IMR-90 (cell line): ENCODE measurements around the gene CASTOR1. TPM values are rescaled to one million over a fixed set of nuclear protein-coding genes. Genes with fewer than 3 reads are reported as not detected.

Source experiments
- ATAC-seq: fragments of 200-7000 bp; cut with Tn5 transposase; 2 replicates; pipeline ENCODE4 v1.9.1; 2020; ENCODE audit warnings: low read depth, mild to moderate bottlenecking, moderate library complexity
- BruUV-seq: library from RNA; stranded (reverse); fragments of 400-500 nt; replicated peaks from 2 replicates; lab custom pipeline; 2021; lab: Mats Ljungman, UMichigan
- CTCF ChIA-PET: fragments of 300-600 bp; formaldehyde crosslinking; extraction: SDS; loops from one replicate; lab custom pipeline; 2021; ENCODE audit warnings: antibody characterized with exemption; lab: Yijun Ruan, JAX
- POLR2A ChIA-PET: fragments of 300-600 bp; sonication (Branson Sonifier 250); formaldehyde crosslinking; loops from one replicate; lab custom pipeline; 2022; ENCODE audit warnings: antibody characterized with exemption; ENCODE audit not compliant: unreplicated experiment; lab: Charles Lee
- DNase-seq: peaks from one replicate; pipeline ENCODE4 v3.0.0; 2013
- H2AFZ ChIP-seq: replicated peaks from 2 replicates; pipeline ENCODE3; 2013; ENCODE audit warnings: low read length, mild to moderate bottlenecking; ENCODE audit not compliant: poor library complexity
- H2AK5ac ChIP-seq: 2 replicates; pipeline ENCODE4 v1.6.1; 2013; ENCODE audit warnings: low read depth, low read length, inconsistent platforms
- H2AK9ac ChIP-seq: replicated peaks from 2 replicates; pipeline ENCODE3; 2013; ENCODE audit warnings: mild to moderate bottlenecking, low read depth, low read length, moderate library complexity; ENCODE audit not compliant: poor library complexity
- H2BK120ac ChIP-seq: 2 replicates; pipeline ENCODE4 v1.6.1; 2013; ENCODE audit warnings: low read depth, low read length, inconsistent platforms
- H2BK15ac ChIP-seq: 3 replicates; pipeline ENCODE4 v1.6.1; 2013; ENCODE audit warnings: low read depth, low read length, inconsistent platforms
- H2BK20ac ChIP-seq: 2 replicates; pipeline ENCODE4 v1.6.1; 2013; ENCODE audit warnings: low read depth, mild to moderate bottlenecking, inconsistent platforms, low read length, moderate library complexity
- H2BK5ac ChIP-seq: 2 replicates; pipeline ENCODE4 v1.6.1; 2013; ENCODE audit warnings: mild to moderate bottlenecking, low read depth, low read length, inconsistent platforms; ENCODE audit not compliant: poor library complexity, severe bottlenecking
- H3K14ac ChIP-seq: replicated peaks from 2 replicates; pipeline ENCODE4 v1.6.1; 2013; ENCODE audit warnings: low read depth, low read length, inconsistent platforms
- H3K18ac ChIP-seq: 2 replicates; pipeline ENCODE4 v1.6.1; 2013; ENCODE audit warnings: low read depth, low read length, control low read depth
- H3K23ac ChIP-seq: 2 replicates; pipeline ENCODE4 v1.6.1; 2013; ENCODE audit warnings: low read depth, low read length, inconsistent platforms
- H3K27ac ChIP-seq: 2 replicates; pipeline ENCODE4 v1.5.1; 2013; ENCODE audit warnings: mild to moderate bottlenecking, control low read depth, low read length; ENCODE audit not compliant: insufficient read depth
- H3K27me3 ChIP-seq: 2 replicates; pipeline ENCODE4 v1.6.1; 2013; ENCODE audit warnings: low read length; ENCODE audit not compliant: control insufficient read depth, insufficient read depth
- H3K36me3 ChIP-seq: 2 replicates; pipeline ENCODE4 v1.6.1; 2013; ENCODE audit warnings: low read length, mixed read lengths; ENCODE audit not compliant: control insufficient read depth, insufficient read depth
- H3K4ac ChIP-seq: 2 replicates; pipeline ENCODE4 v1.6.1; 2013; ENCODE audit warnings: low read depth, low read length, inconsistent platforms
- H3K4me1 ChIP-seq: 2 replicates; pipeline ENCODE4 v1.6.1; 2013; ENCODE audit warnings: low read length, mixed read lengths; ENCODE audit not compliant: control insufficient read depth, insufficient read depth
- H3K4me2 ChIP-seq: 2 replicates; pipeline ENCODE4 v1.6.1; 2013; ENCODE audit warnings: low read depth, mild to moderate bottlenecking, control low read depth, low read length, moderate library complexity
- H3K4me3 ChIP-seq: 2 replicates; pipeline ENCODE4 v1.5.1; 2013; ENCODE audit warnings: low read depth, mild to moderate bottlenecking, control low read depth, low read length, moderate library complexity; ENCODE audit not compliant: insufficient read depth
- H3K56ac ChIP-seq: 2 replicates; pipeline ENCODE4 v1.6.1; 2013; ENCODE audit warnings: low read length, inconsistent platforms; ENCODE audit not compliant: insufficient read depth; ENCODE audit errors: extremely low read depth
- H3K79me1 ChIP-seq, 2 experiments: 2 replicates each; pipeline ENCODE4 v1.6.1; 2013; ENCODE audit warnings: low read length in 2 of 2, inconsistent platforms in 1 of 2, low read depth in 1 of 2
- H3K9ac ChIP-seq: 2 replicates; pipeline ENCODE4 v1.6.1; 2013; ENCODE audit warnings: low read depth, low read length, control low read depth
- H3K9me1 ChIP-seq: 2 replicates; pipeline ENCODE4 v1.6.1; 2013; ENCODE audit warnings: low read length, inconsistent platforms; ENCODE audit not compliant: insufficient read depth
- H3K9me3 ChIP-seq: 2 replicates; pipeline ENCODE4 v1.6.1; 2013; ENCODE audit warnings: low read length; ENCODE audit not compliant: control insufficient read depth, insufficient read depth
- H4K20me1 ChIP-seq: 2 replicates; pipeline ENCODE4 v1.6.1; 2013; ENCODE audit warnings: low read length, inconsistent platforms; ENCODE audit not compliant: insufficient read depth
- H4K5ac ChIP-seq: 2 replicates; pipeline ENCODE4 v1.6.1; 2013; ENCODE audit warnings: mild to moderate bottlenecking, low read depth, low read length, control low read depth
- H4K8ac ChIP-seq, 2 experiments: 2 replicates each; pipeline ENCODE4 v1.6.1; 2013; ENCODE audit warnings: low read depth in 2 of 2, low read length in 2 of 2, control low read depth in 1 of 2, inconsistent platforms in 1 of 2
- H4K91ac ChIP-seq: 2 replicates; pipeline ENCODE4 v1.6.1; 2013; ENCODE audit warnings: low read depth, low read length, inconsistent platforms; ENCODE audit not compliant: insufficient read depth
- BHLHE40 ChIP-seq: fragments of 150-350 bp; IDR thresholded peaks from 2 replicates; pipeline ENCODE4 v1.6.1; 2016; ENCODE audit warnings: mild to moderate bottlenecking, low read depth, low read length
- CEBPB ChIP-seq: IDR thresholded peaks from 2 replicates; pipeline ENCODE4 v1.6.1; 2012; ENCODE audit warnings: low read depth, low read length, improper control_type of control experiment
- FOS ChIP-seq: fragments of 150-350 bp; IDR thresholded peaks from 2 replicates; pipeline ENCODE4 v1.6.1; 2016; ENCODE audit warnings: low read depth, low read length
- RAD21 ChIP-seq: IDR thresholded peaks from 2 replicates; pipeline ENCODE4 v1.6.1; 2012; ENCODE audit warnings: low read length, improper control_type of control experiment
- WGBS, 2 experiments: methylation state at CpG; one replicate each; pipeline versions ENCODE4 v1.1.5 to v1.1.7; 2013; ENCODE audit warnings: missing lambda C conversion rate in 2 of 2; ENCODE audit not compliant: insufficient read length in 1 of 2; ENCODE audit errors: extremely low coverage in 2 of 2; 5-methylcytosine and 5-hydroxymethylcytosine counted together
- dilution Hi-C: fragments of 300-500 bp; cut with HindIII; formaldehyde crosslinking; loops from one replicate; pipeline ENCODE4 v1.14.3; 2018; ENCODE audit warnings: low sequenced_read_pairs; ENCODE audit not compliant: unreplicated experiment
- in situ Hi-C: fragments of 300-500 bp; cut with MboI; formaldehyde crosslinking; loops from 3 replicates; pipeline ENCODE4 v1.14.3; 2019; ENCODE audit warnings: low sequenced_read_pairs, inconsistent platforms, mixed read lengths
- intact Hi-C: fragments of 100-400 bp; cut with micrococcal nuclease; formaldehyde crosslinking; loops from 2 replicates; pipeline ENCODE4 v1.10.0; 2022
- polyA plus RNA-seq, 3 experiments: library from polyadenylated mRNA; depleted of rRNA; stranded (reverse); fragments of >200 nt; gene quantifications; 2 replicates each; pipeline ENCODE4 v1.2.3, GENCODE V29; 2012; ENCODE audit warnings: low replicate concordance in 1 of 3
- total RNA-seq: library from RNA; depleted of rRNA; stranded (reverse); fragments of >200 nt; gene quantifications from 2 replicates; pipeline ENCODE4 v1.2.3, GENCODE V29; 2012

The CASTOR1 gene
- total and polyA plus RNA-seq, 2 of the 4 experiments (the other 2 are of a cell fraction), result 10.6 to 23.5 TPM

- no peak overlapping the region for H3K4me2 ChIP-seq
- H3K4ac ChIP-seq, result no peak overlapping the region
- H3K9me1 ChIP-seq, result peaks cover 63% of the 10 kb centered on the region
- no peak overlapping the region for H2AK9ac ChIP-seq
- CTCF ChIA-PET, result no interaction called here
- no TSS peak for BruUV-seq
- H2BK5ac ChIP-seq, result no peak overlapping the region
- no peaks in the 10 kb centered on the region for H3K9me3 ChIP-seq
- H3K9ac ChIP-seq, result no peak overlapping the region
- peaks cover 46 to 96% of the 10 kb centered on the region in 2 experiments for H3K79me1 ChIP-seq
- H3K27ac ChIP-seq, result no peak overlapping the region
- TF ChIP-seq CEBPB (no peak), FOS (no peak), RAD21 (no peak), BHLHE40 (no peak)
- no peak overlapping the region; the same call in 1 of the 2 replicates for H2AK5ac ChIP-seq
- peaks cover 36% of the 10 kb centered on the region for H3K4me1 ChIP-seq
- no peak overlapping the region for H2BK15ac ChIP-seq
- H3K23ac ChIP-seq, result no peak overlapping the region
- H4K5ac ChIP-seq, result no peak overlapping the region
- no peak overlapping the region for H4K8ac ChIP-seq
- H3K56ac ChIP-seq, result no peak overlapping the region
- no peak overlapping the region for H3K4me3 ChIP-seq
- H3K14ac ChIP-seq, result no peak overlapping the region
- DNase-seq (no peak), ATAC-seq (no peak)
- no peak overlapping the region for H3K18ac ChIP-seq
- intact Hi-C loops, result no loop called here
- H4K91ac ChIP-seq, result no peak overlapping the region
- H2BK20ac ChIP-seq, result no peak overlapping the region
- no peak overlapping the region for H2BK120ac ChIP-seq
- in situ Hi-C loops, result no loop called here
- dilution Hi-C loops, result no loop called here
- peaks cover 83% of the 10 kb centered on the region for H4K20me1 ChIP-seq
- no CpG with 5 or more reads among the region's 2 CpGs for WGBS, 2 experiments
- H3K27me3 ChIP-seq, result no peaks in the 10 kb centered on the region
- H3K36me3 ChIP-seq, result peaks cover 18% of the 10 kb centered on the region
- POLR2A ChIA-PET, result no interaction called here
- H2AFZ ChIP-seq, result no peak overlapping the region
Measured at GRCh38 chr22:30321461-30321860, 32.2 kb upstream of the CASTOR1 start.
